Occipital lobe (tissue), 2 donors: ENCODE measurements around the gene SLC16A12. TPM values are rescaled to one million over a fixed set of nuclear protein-coding genes. Genes with fewer than 3 reads are reported as not detected.
"Not testable (repeated sequence)": the region's sequence is repeated elsewhere in the genome, so short reads cannot be mapped to it uniquely, and the experiment has no call there.

Source experiments
- DNase-seq: peaks from one replicate; lab custom pipeline; 2025; lab: John Stamatoyannopoulos, UW
- total RNA-seq: library from RNA; depleted of rRNA; stranded (reverse); fragments of >200 nt; gene quantifications from one replicate; pipeline ENCODE4 v1.2.3, GENCODE V29; 2014

SLC16A12 gene
- total RNA-seq, 1 donor from 2014 or later, result 4.1 TPM

DNA sequence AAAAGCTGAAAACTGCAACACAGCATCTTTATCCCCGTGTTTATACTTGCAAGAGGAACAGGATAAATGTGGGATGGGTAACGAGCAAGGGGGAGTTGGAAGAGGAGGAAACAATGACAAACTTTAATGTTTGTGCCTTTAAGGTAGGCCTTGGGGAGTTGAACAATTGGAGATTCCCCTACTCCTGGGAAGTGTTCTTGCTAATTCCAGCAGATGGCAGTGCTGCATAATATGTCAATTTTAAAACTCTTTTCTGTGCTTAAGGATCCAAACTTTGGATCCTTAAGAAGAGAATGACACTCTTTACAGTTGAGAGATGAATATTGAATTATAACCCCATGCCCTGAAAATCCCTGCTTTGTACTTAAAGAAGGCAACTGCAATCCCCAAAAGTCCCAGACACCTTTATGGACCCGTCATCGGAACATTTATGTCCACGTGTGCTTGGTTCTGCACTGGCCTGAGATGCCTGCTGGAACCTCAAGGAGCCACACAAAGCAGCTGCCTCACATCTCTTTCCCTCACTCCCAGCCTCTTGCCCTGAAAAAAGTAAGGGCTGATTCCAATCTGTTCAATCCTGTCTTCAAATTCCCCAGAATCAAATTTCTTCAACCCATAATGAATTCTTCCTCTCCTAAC is 109.0 kb downstream of the SLC16A12 start:
- no peak for DNase-seq

DNA sequence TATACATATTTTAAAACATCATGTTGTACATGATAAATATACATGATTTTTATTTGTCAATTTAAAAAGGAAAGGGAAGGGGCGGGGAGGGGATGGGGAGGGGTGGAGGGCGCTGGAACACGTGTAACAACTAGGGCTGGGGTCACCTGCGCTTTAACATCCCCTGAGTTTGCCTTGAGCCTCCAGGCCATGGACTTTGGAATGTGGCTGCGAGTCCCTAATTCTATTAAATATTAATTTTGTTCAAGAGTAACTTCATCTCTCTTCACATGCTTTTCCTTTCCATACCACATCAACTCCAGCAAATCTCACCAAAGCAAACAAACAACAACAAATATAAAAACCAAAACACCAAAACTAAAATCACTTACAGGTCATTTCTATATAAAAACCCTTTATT is 110.4 kb downstream of the SLC16A12 start:
- DNase-seq, result no peak

DNA sequence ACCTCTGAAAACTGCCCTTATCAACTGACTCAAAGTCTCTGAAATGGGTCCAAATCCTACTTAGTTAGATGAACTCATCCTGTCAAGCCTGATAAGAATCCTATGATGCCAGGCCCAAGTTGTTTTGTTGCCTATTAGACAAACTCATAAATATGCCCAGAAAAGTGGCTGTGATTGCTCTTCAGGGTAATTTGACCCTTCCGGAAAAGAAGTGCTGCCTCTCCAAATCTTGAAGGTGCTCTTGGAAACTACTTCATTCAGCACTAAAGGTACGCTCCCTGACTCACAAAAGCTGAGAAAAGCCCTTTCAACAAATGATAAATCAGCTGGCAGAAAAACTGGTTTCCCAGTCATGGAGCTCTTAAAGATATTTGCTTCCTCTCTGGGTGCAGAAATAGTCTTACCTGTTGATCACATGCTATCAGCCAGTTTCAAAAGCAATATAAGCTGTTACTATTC is 114.3 kb downstream of the SLC16A12 start:
- no peak for DNase-seq

DNA sequence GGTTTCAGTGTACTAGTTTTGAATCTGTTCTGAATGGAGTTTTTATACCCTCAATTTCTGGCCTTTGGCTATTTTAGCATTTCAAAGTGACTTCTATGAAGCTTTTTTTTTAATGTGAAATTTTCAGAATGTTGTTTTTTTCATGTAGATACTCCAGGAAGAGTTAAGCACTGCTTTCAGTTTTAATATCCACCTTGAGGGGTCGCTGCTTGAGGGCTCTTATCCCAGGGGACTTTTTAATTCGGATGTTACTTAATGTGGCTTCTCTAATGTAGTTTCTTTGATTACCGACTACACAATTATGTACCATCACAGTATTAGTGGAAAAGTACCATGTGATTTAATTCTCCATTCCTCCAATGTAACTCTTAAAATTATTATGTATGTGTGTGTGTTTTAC is 115.8 kb downstream of the SLC16A12 start:
- no peak for DNase-seq

DNA sequence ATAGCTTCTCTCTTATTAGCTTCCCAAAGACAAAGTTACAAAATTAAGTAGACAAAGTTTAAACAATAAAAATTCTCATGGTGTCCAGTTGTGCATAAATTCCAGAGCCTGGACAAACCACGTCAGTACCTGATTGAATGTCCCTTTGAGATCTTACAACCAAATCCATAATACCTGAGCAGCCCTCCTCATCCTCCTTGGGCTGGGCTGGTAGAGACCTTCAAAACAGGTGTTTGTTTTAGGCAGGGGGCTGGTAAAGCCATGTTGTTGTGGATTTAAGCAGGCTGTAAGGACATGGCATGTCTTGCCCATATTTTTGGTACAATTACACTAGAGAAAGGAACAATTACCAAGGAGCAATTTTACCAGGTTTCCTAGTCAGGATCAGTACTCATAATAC is 118.9 kb downstream of the SLC16A12 start:
- DNase-seq, result no peak

DNA sequence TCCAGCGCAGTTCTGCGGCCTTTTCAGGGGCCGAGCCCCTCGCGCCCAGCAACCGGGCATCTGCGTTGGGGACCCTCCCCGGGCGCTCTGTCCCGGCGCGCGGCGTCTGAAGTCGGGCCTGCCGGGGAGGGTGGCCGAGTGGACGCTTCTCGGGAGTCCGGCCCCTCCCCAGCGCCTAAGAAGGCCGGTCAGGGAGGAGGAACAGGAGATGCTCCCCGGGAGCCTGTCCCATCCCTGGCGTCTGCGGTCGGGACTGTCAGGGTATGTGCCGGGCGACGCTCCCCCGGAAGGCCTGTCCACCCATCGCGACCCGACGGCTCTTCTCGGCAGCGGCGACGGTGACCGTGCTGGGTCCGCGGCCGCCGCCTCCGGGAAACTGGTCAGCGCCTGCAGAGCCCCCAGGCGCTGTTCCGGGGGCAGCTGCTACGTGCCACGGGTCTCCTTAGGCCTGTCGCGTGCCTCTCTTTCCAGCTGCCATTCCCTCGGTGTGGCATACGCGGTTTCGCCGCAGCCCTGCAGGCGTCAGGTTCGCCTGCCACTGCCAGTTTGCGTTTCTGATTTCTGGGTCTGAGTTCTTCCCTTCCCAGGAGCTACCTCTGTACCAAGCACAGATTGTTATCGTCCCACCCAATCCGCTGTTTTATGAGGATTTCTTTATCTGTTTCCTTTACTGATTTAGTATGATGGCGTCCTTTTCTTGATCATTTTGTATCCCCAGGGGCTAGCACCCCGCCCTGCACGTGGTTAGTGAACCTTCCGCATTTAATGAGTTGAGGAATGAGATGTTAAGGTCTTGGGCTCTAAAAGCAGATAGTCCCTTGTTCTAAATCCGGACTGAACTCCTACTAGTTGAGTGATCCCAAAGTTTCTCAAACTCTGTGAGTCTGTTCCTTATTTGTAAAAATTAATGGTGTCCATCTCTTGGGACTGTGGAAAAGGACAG is 120.2 kb downstream of the SLC16A12 start:
- DNase-seq, result peak; percentile 65

DNA sequence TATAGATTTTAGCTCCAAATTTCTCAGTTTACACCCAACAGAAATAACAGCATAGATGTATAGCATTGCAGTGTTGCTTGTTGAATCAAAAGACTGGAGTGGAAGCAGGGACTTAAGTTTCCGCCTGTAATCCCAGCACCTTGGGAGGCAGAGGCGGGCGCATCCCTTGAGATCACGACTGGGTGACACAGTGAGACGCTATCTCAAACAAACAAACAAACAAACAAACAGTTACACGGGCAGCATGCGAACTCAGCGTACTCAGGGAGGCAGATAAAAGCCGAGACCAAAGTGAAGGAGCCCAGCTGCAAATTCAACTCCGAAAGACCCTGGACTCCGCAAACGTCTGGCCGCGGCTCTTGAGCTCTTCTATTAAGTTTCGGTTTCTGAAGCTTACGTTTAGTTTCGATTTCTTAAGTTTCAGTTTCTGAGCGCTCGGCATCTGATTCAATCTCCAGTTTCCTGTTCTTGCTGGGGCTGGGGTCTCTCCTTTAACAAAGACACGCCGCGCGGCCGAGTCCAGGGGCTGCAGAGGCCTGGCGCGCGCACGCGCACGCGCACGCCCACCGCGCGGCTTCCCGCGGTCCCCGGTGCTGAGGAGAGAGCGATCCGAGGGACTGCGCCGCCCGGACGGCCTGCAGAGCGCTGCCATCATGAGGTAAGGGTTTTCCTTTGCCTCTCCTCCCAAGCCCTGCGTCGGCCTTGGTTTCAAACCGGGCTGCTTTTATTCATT is 121.1 kb downstream of the SLC16A12 start, which contains the start of gene IFIT5:
IFIT5 (plus strand) TSS at position 423 of the 733 bp plus-strand sequence; CDS start at position 654, 231 bp downstream.
- DNase-seq, result peak; percentile 65

DNA sequence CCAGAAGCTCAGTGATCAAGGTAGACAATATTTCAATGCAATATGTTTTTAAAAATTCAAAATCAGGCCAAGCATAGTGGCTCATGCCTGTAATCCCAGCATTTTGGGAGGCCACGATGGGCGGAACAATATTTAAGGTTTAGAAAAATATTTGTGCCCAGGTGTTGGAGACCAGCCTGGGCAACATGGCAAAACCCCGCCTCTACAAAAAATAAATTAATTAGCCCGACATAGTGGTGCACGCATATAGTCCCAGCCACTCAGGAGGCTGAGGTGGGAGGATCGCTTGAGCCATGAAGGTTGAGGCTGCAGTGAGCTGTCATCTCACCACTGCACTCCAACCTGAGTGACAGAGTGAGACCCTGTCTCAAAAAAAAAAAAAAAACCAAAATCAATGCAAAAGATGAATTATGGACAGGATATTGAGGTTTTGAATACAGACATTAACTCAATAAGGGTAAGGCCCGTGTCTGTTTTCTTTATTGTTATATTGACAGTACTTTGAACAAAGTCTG is 121.9 kb downstream of the SLC16A12 start:
- DNase-seq, result no peak

DNA sequence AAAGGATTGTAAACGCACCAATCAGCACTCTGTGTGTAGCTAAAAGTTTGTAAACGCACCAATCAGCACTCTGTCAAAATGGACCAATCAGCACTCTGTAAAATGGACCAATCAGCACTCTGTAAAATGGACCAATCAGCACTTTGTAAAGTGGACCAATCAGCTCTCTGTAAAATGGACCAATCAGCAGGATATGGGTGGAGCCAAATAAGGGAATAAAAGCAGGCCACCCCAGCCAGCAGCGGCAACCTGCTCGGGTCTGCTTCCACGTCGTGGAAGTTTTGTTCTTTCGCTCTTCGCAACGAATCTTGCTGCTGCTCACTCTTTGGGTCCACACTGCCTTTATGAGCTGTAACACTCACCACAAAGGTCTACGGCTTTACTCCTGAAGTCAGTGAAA is 123.1 kb downstream of the SLC16A12 start:
- not testable (repeated sequence) for DNase-seq

DNA sequence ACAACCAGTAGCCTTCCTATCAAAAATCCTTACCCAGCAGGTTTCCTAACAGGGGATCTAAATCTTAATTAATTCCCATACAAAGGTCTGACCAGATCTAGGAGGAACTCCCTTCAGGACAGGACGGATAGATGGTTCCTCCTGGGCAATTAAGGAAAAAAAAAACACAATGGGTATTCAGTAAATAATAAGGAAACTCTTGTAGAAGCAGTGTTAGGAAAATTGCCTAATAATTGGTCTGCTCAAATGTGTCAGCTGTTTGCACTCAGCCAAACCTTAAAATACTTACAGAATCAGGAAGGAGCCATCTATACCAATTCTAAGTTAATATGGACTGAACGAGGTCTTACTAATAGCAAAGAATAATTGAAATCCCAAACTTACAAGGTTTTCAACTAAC is 124.3 kb downstream of the SLC16A12 start:
- not testable (repeated sequence) for DNase-seq

DNA sequence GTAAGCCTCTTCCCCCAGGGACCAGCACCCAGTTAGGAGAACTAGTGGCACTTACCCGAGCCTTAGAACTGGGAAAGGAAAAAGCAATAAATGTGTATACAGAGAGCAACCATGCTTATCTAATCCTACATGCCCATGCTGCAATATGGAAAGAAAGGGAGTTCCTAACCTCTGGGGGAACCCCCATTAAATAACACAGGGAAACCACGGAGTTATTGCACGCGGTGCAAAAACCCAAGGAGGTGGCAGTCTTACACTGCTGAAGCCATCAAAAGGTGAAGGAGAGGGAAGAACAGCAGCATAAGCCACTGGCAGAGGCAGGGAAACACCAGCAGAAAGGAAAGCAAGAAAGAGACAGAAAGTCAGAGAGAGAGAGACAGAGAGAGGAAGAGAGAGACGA is 124.8 kb downstream of the SLC16A12 start:
- DNase-seq, result not testable (repeated sequence)

DNA sequence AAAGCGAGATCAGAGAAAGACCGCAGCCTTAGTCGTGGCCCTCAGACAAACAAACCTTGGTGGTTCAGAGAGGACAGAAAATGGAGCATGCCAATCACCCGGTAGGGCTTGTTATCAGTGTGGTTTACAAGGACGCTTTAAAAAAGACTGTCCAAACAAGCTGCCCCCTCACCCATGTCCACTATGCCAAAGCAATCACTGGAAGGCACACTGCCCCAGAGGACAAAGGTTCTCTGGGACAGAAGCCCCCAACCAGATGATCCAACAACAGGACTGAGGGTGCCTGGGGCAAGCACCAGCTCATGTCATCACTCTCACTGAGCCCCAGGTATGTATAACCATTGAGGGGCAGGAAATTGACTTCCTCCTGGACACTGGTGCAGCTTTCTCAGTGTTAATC is 126.1 kb downstream of the SLC16A12 start:
- DNase-seq, result not testable (repeated sequence)

DNA sequence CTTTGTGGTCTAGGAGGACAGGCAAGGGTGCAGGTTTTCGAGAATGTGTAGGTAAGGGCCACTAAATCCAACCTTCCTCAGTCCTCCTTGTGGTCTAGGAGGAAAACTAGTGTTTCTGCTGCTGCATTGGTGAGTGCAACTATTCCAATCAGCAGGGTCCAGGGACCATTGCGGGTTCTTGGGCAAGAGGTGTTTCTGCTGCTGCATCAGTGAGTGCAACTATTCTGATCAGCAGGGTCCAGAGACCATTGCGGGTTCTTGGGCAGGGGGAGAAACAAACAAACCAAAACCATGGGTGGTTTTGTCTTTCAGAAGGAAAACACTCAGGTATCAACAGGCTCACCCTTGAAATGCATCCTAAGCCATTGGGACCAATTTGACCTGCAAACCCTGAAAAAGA is 127.6 kb downstream of the SLC16A12 start:
- not testable (repeated sequence) for DNase-seq

DNA sequence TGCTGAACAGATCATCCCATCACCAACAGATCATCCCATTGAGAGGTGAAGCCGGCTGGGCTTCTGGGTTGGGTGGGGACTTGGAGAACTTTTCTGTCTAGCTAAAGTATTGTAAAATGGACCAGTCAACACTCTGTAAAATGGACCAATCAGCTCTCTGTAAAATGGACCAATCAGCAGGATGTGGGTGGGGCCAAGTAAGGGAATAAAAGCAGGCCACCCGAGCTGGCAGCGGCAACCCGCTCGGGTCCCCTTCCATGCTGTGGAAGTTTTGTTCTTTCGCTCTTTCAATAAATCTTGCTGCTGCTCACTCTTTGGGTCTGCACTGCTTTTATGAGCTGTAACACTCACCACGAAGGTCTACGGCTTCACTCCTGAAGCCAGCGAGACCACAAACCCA is 129.2 kb downstream of the SLC16A12 start:
- DNase-seq, result not testable (repeated sequence)

DNA sequence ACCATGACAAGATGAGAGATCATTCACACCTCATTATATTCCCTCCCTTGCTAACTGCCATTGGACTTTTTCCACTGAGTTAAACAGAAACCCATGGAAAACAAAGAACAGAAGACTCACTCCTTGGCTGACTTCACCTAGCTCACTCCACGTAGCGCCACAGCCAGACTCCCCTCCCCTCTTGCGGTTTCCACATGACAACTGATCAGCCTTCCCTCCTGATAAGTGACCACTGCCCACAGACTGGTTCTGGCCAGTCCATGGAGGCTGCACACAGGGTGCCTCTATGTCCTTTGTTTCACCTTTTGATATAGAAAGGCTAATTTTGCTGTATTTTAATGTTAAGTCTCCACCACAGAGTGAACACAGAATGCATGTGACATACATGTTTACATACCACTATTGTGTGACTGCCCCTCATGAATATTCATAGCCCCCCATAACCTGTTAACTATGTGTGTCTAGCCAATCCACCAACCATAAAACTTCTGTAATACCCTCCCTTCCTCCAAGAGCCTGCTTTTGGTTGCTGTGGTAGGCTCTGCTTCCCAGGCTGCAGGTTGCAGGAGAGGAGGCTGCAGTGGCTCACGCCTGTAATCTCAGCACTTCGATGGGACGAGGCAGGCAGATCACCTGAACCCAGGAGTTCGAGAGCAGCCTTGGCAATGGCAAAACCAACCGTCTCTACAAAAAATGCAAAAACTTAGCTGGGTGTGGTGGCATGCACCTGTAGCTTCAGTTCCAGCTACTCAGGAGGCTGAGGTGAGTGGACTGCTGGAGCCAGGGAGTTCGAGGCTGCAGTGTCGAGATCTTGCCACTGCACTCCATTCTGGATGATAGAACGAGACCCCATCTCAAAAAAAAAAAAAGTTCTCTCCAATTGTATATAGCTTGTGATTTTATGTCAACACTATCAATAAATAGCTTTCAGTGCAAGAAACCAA is 131.0 kb downstream of the SLC16A12 start:
- DNase-seq, result no peak

DNA sequence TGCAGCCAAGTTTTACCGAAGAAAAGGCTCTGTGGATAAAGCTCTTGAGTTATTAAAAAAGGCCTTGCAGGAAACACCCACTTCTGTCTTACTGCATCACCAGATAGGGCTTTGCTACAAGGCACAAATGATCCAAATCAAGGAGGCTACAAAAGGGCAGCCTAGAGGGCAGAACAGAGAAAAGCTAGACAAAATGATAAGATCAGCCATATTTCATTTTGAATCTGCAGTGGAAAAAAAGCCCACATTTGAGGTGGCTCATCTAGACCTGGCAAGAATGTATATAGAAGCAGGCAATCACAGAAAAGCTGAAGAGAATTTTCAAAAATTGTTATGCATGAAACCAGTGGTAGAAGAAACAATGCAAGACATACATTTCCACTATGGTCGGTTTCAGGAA is 132.4 kb downstream of the SLC16A12 start:
- DNase-seq, result no peak

DNA sequence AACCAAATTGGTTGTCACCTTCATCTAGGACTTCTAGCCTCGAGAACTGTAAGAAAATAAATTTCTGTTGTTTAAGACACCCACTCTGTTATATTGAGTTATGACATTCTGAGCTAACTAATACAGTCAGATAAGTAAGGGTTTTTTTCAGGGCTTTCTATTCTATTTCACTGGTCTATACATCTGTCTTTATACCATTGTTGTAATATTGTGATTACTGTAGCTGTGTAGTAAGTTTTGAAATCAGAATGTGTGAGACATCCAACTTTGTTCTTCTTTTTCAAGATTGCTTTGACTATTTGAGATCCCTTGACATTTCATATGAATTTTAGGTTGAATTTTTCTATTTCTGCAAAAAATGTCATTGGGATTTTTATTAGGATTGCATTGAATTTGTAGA is 135.4 kb downstream of the SLC16A12 start:
- no peak for DNase-seq

DNA sequence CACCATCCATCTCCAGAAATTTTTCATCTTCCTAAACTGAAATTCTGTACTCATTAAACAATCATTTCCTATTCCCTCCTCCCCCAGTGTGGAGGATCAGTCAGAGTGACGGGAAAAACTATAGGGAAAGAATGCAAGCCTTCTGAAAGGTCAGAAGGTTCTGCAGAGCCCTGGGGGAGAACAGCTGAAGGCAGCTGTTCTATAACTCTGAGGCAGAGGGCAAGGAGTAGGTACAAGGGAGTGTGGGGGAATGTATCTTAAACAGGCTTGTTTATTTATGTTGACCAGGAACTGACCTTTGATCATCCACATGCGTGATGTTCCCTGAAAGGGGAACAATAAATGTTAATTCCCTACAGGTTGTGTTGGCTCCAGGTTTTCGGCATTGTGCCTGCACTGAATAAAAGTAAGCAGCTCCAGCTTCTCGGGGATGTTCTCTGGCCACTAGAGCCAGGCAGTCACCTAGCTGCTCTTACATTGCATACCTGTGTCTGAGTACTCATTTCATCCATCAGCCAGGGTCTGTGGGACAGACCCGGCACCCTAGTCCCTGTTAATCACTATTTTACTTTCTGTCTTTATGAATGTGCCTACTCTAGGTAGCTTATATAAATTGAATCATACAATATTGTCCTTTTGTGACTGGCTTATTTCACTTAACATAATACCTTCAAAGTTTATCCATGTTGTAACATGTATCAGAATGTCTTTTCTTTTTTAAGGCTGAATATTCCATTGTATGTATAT is 137.2 kb downstream of the SLC16A12 start:
- DNase-seq, result no peak

DNA sequence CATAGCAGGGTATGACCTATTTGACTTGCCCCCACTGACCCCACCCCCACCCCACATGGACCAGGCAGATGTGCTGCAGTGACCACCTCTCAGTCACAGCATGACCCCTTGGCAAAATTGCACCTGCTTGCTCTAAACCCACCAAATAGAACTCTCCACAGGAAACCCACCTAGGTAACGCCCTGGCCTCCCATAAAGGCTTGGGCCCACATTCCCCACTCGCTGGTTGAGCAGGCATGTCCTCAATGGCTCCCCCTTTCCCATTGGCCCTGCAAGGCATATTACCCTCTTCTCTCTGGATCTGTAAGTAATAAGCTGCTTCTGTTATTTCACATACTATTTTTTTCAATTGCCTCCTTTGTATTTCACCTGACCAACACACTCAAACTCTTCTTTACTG is 140.3 kb downstream of the SLC16A12 start:
- DNase-seq, result no peak

DNA sequence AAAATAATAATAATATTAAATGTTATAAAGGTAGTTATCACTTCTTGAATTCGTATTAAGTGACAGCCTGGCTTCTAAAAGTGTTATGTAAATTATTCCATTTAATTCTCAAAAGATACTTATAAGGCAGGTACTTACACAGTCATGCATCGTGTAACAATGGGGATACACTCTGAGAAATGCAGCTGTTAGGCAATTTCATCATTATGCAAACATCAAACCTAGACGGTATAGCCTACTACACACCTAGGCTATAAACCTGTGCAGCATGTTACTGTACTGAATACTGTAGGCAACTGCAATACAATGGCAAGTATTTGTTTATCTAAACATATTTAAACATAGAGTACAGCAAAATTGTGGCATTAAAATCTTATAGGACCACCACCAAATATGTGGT is 141.5 kb downstream of the SLC16A12 start:
- no peak for DNase-seq
